Endothelial cell of umbilical vein (primary cell): ENCODE data around the gene HELQ. TPM values are rescaled to one million over a fixed set of nuclear protein-coding genes. Genes with fewer than 3 reads are reported as not detected.

ENCODE experiments used
- Bru-seq: library from RNA; stranded (reverse); fragments of 400-500 nt; gene quantifications from one replicate; lab custom pipeline; 2021; lab: Mats Ljungman, UMichigan
- BruChase-seq, 2 experiments: library from RNA; stranded (reverse); fragments of 400-500 nt; gene quantifications; one replicate each; lab custom pipeline; 2021; lab: Mats Ljungman, UMichigan
- BruUV-seq: library from RNA; stranded (reverse); fragments of 400-500 nt; replicated peaks from 2 replicates; lab custom pipeline; 2021; lab: Mats Ljungman, UMichigan
- CTCF ChIA-PET: fragments of 300-600, 350-600 bp; sonication (Branson Sonifier 250); formaldehyde crosslinking; loops from one replicate; lab custom pipeline; 2021; ENCODE audit warnings: antibody characterized with exemption, inconsistent platforms; lab: Charles Lee
- POLR2A ChIA-PET: fragments of 300-600, 350-600 bp; sonication (Branson Sonifier 250); formaldehyde crosslinking; loops from one replicate; lab custom pipeline; 2021; ENCODE audit warnings: antibody characterized with exemption, inconsistent platforms; lab: Charles Lee
- DNase-seq: peaks from one replicate; pipeline ENCODE4 v3.0.0-alpha.2; 2011; ENCODE audit warnings: low read depth, low spot score
- FAIRE-seq: peaks from 2 replicates; lab custom pipeline; 2011; peaks lifted over from hg19 to GRCh38; lab: Jason Lieb, UNC
- H2AFZ ChIP-seq: 2 replicates; pipeline ENCODE4 v1.6.0; 2012; ENCODE audit warnings: low read depth, low read length, control low read depth, inconsistent platforms
- H3K27ac ChIP-seq: 2 replicates; pipeline ENCODE4 v1.5.1; 2011; ENCODE audit warnings: low read depth, mild to moderate bottlenecking, control low read depth, low read length, moderate library complexity; ENCODE audit not compliant: insufficient read depth
- H3K27me3 ChIP-seq, 2 experiments: 2 replicates each; pipeline versions ENCODE4 v1.6.0 to v1.6.1; 2011; ENCODE audit warnings: low read length in 2 of 2, mixed read lengths in 1 of 2; ENCODE audit not compliant: control insufficient read depth in 2 of 2, insufficient read depth in 2 of 2
- H3K36me3 ChIP-seq, 2 experiments: 2 replicates in 1 of 2; 3 replicates in 1 of 2; pipeline ENCODE4 v1.5.1; 2011; ENCODE audit warnings: low read length in 2 of 2, mild to moderate bottlenecking in 1 of 2, moderate library complexity in 1 of 2; ENCODE audit not compliant: control insufficient read depth in 2 of 2, insufficient read depth in 2 of 2; ENCODE audit errors: extremely low read depth in 1 of 2
- H3K4me1 ChIP-seq: 3 replicates; pipeline ENCODE4 v1.5.1; 2011; ENCODE audit warnings: mild to moderate bottlenecking, low read length; ENCODE audit not compliant: control insufficient read depth, insufficient read depth; ENCODE audit errors: extremely low read depth
- H3K4me2 ChIP-seq: 2 replicates; pipeline ENCODE4 v1.6.1; 2011; ENCODE audit warnings: low read length, control low read depth, mixed read lengths; ENCODE audit not compliant: insufficient read depth
- H3K4me3 ChIP-seq, 3 experiments: fragments of 200-600 bp in 1 of 3; sonication (generic), shearing (Covaris generic) in 1 of 3; replicated peaks in 1 of 3; 2 replicates each; pipeline ENCODE4 v1.5.1; 2011 to 2016; ENCODE audit warnings: control low read depth in 3 of 3, low read length in 3 of 3, mild to moderate bottlenecking in 2 of 3, inconsistent platforms in 1 of 3, low read depth in 1 of 3, moderate library complexity in 1 of 3; ENCODE audit not compliant: insufficient read depth in 1 of 3
- H3K79me2 ChIP-seq: 2 replicates; pipeline ENCODE4 v1.6.0; 2012; ENCODE audit warnings: low read length, inconsistent platforms; ENCODE audit not compliant: control insufficient read depth, insufficient read depth
- H3K9ac ChIP-seq: replicated peaks from 2 replicates; pipeline ENCODE3; 2011; ENCODE audit warnings: low read length, control low read depth; ENCODE audit not compliant: insufficient read depth; ENCODE audit errors: extremely low read depth
- H3K9me1 ChIP-seq: replicated peaks from 3 replicates; pipeline ENCODE4 v1.6.0; 2011; ENCODE audit warnings: mild to moderate bottlenecking, low read length; ENCODE audit not compliant: control insufficient read depth, insufficient read depth; ENCODE audit errors: extremely low read depth
- H3K9me3 ChIP-seq: replicated peaks from 2 replicates; pipeline ENCODE4 v1.5.1; 2012; ENCODE audit warnings: low read length, inconsistent platforms; ENCODE audit not compliant: control insufficient read depth, insufficient read depth
- H4K20me1 ChIP-seq: replicated peaks from 2 replicates; pipeline ENCODE3; 2011; ENCODE audit warnings: mild to moderate bottlenecking, low read length; ENCODE audit not compliant: control insufficient read depth, insufficient read depth; ENCODE audit errors: extremely low read depth
- EZH2 ChIP-seq: IDR thresholded peaks from 2 replicates; pipeline ENCODE4 v1.6.1; 2012; ENCODE audit warnings: borderline replicate concordance, low read depth, mild to moderate bottlenecking, moderate library complexity, low read length, inconsistent platforms; ENCODE audit not compliant: severe bottlenecking
- FOS ChIP-seq: IDR thresholded peaks from 2 replicates; pipeline ENCODE4 v1.6.1; 2011; ENCODE audit warnings: mild to moderate bottlenecking, low read length, moderate library complexity, borderline replicate concordance; ENCODE audit not compliant: insufficient read depth
- GATA2 ChIP-seq: IDR thresholded peaks from 2 replicates; pipeline ENCODE4 v1.7.0; 2011; ENCODE audit warnings: low read depth, mild to moderate bottlenecking, moderate library complexity, mixed read lengths, low read length; ENCODE audit not compliant: insufficient read length, insufficient read depth
- JUN ChIP-seq: IDR thresholded peaks from 2 replicates; pipeline ENCODE4 v1.6.1; 2011; ENCODE audit warnings: borderline replicate concordance, low read depth; ENCODE audit not compliant: insufficient read length, insufficient read depth
- MYC ChIP-seq: IDR thresholded peaks from one replicate; pipeline ENCODE4 v1.6.1; 2011; ENCODE audit warnings: mild to moderate bottlenecking, low read depth, low read length
- POLR2A ChIP-seq: IDR thresholded peaks from 2 replicates; pipeline ENCODE4 v1.6.1; 2012; ENCODE audit warnings: low read depth, mild to moderate bottlenecking, control low read depth, low read length
- POLR2AphosphoS5 ChIP-seq: IDR thresholded peaks from 2 replicates; pipeline ENCODE4 v1.6.1; 2012; ENCODE audit warnings: low read depth, mild to moderate bottlenecking, control low read depth, low read length, moderate library complexity; ENCODE audit not compliant: insufficient read depth
- dilution Hi-C: fragments of 300-500 bp; cut with MboI; formaldehyde crosslinking; loops from one replicate; pipeline ENCODE4 v1.15.0; 2019; ENCODE audit warnings: low sequenced_read_pairs; ENCODE audit not compliant: extremely low pct_ligation_motif_present
- intact Hi-C: fragments of 100-400 bp; cut with micrococcal nuclease; formaldehyde crosslinking; loops from one replicate; pipeline ENCODE4 v1.10.0; 2022
- long read RNA-seq: library from polyadenylated mRNA; stranded (forward); transcript quantifications from one replicate; pipeline ENCODE4 v2.0.0, GENCODE V29; 2021
- polyA minus RNA-seq, 3 experiments: library from RNA; depleted of rRNA, polyadenylated mRNA; stranded (reverse); fragments of >200 nt; gene quantifications; 1 replicate in 1 of 3; 2 replicates in 2 of 3; pipeline ENCODE4 v1.2.3, GENCODE V29; 2011
- polyA plus RNA-seq, 4 experiments: library from polyadenylated mRNA; depleted of rRNA in 3 of 4; stranded (reverse) in 3 of 4; unstranded in 1 of 4; fragments of >200 nt; gene quantifications; 2 replicates each; pipeline versions ENCODE4 v1.2.1 to v1.2.3, GENCODE V29; 2011 to 2012; ENCODE audit warnings: missing spikeins in 1 of 4
- total RNA-seq: library from RNA; stranded (reverse); gene quantifications from 2 replicates; pipeline ENCODE4 v1.2.3, GENCODE V29; 2021
- TF ChIP-seq, protein P1 (sequence below), 2 donors: IDR thresholded peaks; 1 replicate in 1 of 2; 2 replicates in 1 of 2; pipeline ENCODE4 v1.5.1; 2011; ENCODE audit warnings: low read length in 2 of 2, mild to moderate bottlenecking in 2 of 2, moderate library complexity in 2 of 2, control low read depth in 1 of 2, inconsistent platforms in 1 of 2, low read depth in 1 of 2; ENCODE audit not compliant: insufficient read depth in 1 of 2; ENCODE audit errors: extremely low read depth in 1 of 2
- TF ChIP-seq, protein P2 (sequence below): IDR thresholded peaks from 2 replicates; pipeline ENCODE4 v1.6.1; 2011; ENCODE audit not compliant: insufficient read depth, insufficient read length

The HELQ gene, protein sequence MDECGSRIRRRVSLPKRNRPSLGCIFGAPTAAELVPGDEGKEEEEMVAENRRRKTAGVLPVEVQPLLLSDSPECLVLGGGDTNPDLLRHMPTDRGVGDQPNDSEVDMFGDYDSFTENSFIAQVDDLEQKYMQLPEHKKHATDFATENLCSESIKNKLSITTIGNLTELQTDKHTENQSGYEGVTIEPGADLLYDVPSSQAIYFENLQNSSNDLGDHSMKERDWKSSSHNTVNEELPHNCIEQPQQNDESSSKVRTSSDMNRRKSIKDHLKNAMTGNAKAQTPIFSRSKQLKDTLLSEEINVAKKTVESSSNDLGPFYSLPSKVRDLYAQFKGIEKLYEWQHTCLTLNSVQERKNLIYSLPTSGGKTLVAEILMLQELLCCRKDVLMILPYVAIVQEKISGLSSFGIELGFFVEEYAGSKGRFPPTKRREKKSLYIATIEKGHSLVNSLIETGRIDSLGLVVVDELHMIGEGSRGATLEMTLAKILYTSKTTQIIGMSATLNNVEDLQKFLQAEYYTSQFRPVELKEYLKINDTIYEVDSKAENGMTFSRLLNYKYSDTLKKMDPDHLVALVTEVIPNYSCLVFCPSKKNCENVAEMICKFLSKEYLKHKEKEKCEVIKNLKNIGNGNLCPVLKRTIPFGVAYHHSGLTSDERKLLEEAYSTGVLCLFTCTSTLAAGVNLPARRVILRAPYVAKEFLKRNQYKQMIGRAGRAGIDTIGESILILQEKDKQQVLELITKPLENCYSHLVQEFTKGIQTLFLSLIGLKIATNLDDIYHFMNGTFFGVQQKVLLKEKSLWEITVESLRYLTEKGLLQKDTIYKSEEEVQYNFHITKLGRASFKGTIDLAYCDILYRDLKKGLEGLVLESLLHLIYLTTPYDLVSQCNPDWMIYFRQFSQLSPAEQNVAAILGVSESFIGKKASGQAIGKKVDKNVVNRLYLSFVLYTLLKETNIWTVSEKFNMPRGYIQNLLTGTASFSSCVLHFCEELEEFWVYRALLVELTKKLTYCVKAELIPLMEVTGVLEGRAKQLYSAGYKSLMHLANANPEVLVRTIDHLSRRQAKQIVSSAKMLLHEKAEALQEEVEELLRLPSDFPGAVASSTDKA
- total RNA-seq, result 11.0 and 11.1 TPM in 2 replicates
- 6.9 and 8.7 TPM in 2 replicates for polyA plus RNA-seq
- 9.5 and 9.7 TPM in 2 replicates for polyA plus RNA-seq (2011; cell fraction: cytosol; rRNA removed)
- polyA plus RNA-seq (2011; cell fraction: nucleus; rRNA removed), result 13.3 and 16.7 TPM in 2 replicates
- 5.5 and 7.9 TPM in 2 replicates for polyA plus RNA-seq (2012)
- polyA minus RNA-seq, result 18.6 and 20.1 TPM in 2 replicates
- polyA minus RNA-seq (2011; cell fraction: cytosol; rRNA and poly(A)+ RNA removed), result 4.5 TPM
- polyA minus RNA-seq (2011; cell fraction: nucleus; rRNA and poly(A)+ RNA removed), result 20.1 and 27.2 TPM in 2 replicates
- Bru-seq, nascent RNA, result percentile 60 among the genes with signal in this experiment
- percentile 55 among the genes with signal in this experiment for BruChase-seq, experiment 1, labeled RNA remaining after a 6-hour chase
- BruChase-seq, experiment 2, labeled RNA remaining after a 2-hour chase, result percentile 57 among the genes with signal in this experiment
- long read RNA-seq, partial matches to known transcripts, result 4 of 14 reads
- long read RNA-seq, other reads (novel, unspliced or antisense), result 2 of 14 reads

DNA sequence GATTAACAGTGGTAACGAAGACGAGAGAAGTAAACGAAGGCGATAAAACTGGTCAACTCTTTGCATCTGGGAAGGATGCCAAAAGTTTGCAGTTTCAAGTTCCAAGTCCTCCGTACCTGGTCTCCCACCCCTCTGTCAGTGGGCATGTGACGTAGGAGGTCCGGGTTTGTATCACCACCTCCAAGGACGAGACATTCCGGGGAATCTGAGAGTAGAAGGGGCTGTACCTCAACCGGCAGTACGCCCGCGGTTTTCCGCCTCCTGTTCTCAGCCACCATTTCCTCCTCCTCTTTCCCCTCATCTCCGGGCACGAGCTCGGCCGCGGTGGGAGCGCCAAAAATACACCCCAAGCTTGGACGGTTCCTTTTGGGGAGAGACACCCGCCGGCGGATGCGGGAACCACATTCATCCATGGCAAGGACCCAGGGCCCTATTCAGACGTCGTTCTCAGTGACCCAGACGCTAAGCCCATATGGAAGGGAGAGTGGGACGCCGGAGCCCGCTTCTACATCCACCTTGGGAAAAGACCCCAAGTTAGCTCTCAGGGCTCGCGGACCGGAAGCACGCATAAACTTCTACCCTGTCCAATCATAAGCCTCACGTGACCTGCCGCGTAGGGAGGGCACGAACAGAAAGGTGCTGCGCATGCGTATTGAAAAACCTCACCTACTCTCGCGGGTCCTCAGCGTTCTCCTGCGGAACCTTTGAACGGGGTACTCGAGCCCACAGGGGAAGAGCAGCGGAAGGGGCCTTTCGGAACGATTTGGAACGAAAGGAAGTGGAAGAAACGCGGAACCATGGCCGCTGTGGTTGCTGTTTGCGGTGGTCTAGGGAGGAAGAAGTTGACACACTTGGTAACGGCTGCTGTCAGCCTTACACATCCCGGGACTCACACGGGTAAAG is at the start of gene HELQ, which contains the start of gene MRPS18C:
TSS of gene HELQ (minus strand) at position 543 of the 903 bp plus-strand sequence. CDS start at position 413, 130 bp downstream.
TSS of gene MRPS18C (plus strand) at position 778 of the 903 bp plus-strand sequence. CDS start at position 798, 20 bp downstream.
- H3K4me2 ChIP-seq, result peak within 1 kb of the TSS; percentile 97
- ChIA-PET CTCF (interaction anchor here (0.5 to 4.6 kb wide), 5 partner anchors 11 to 174 kb away, joined by 3 to 37 read pairs (median 11); partner anchors contain the start of gene COQ2), POLR2A (interaction anchor here (0.6 to 1.1 kb wide), 2 partner anchors 171 to 173 kb away, joined by 3 read pairs; partner anchors contain the start of gene COQ2)
- DNase-seq (peak; percentile 99), FAIRE-seq (peak; percentile 93)
- peak within 1 kb of the TSS; percentile 89 for H2AFZ ChIP-seq
- intact Hi-C loops (loop anchor here (1.0 to 10.0 kb wide), 7 partner anchors 30 to 557 kb away; partner anchors contain the start of genes ABRAXAS1, COPS4 and COQ2), dilution Hi-C loops (no loop called here)
- H3K27ac ChIP-seq, result peak within 1 kb of the TSS; percentile 88
- no peaks in the 10 kb centered on the region for H4K20me1 ChIP-seq
- H3K9ac ChIP-seq, result peak within 1 kb of the TSS; percentile 96
- peaks cover 2 to 10% of the 10 kb centered on the region in 2 experiments for H3K36me3 ChIP-seq
- TSS peak; percentile 75 for BruUV-seq
- no peaks in the 10 kb centered on the region for H3K9me1 ChIP-seq
- no peaks in the 10 kb centered on the region for H3K27me3 ChIP-seq
- no peaks in the 10 kb centered on the region for H3K9me3 ChIP-seq
- H3K4me3 ChIP-seq, result peak within 1 kb of the TSS; percentile 59 to 94 (median 75)
- peaks cover 45% of the 10 kb centered on the region for H3K79me2 ChIP-seq
- H3K4me1 ChIP-seq, result peaks cover 20% of the 10 kb centered on the region
- TF ChIP-seq JUN (no peak), EZH2 (no peak), MYC (no peak), FOS (no peak), POLR2A (peak; percentile 93), GATA2 (no peak), POLR2AphosphoS5 (peak; percentile 86)
- TF ChIP-seq, protein P1, sequence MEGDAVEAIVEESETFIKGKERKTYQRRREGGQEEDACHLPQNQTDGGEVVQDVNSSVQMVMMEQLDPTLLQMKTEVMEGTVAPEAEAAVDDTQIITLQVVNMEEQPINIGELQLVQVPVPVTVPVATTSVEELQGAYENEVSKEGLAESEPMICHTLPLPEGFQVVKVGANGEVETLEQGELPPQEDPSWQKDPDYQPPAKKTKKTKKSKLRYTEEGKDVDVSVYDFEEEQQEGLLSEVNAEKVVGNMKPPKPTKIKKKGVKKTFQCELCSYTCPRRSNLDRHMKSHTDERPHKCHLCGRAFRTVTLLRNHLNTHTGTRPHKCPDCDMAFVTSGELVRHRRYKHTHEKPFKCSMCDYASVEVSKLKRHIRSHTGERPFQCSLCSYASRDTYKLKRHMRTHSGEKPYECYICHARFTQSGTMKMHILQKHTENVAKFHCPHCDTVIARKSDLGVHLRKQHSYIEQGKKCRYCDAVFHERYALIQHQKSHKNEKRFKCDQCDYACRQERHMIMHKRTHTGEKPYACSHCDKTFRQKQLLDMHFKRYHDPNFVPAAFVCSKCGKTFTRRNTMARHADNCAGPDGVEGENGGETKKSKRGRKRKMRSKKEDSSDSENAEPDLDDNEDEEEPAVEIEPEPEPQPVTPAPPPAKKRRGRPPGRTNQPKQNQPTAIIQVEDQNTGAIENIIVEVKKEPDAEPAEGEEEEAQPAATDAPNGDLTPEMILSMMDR (IDR thresholded peaks at IDR 0.05; ENCODE audit: extremely low read depth in 1 of 2, insufficient read depth in 1 of 2, low read depth in 1 of 2, low read length in 2 of 2), result no peak
- TF ChIP-seq, protein P2, sequence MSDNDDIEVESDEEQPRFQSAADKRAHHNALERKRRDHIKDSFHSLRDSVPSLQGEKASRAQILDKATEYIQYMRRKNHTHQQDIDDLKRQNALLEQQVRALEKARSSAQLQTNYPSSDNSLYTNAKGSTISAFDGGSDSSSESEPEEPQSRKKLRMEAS, result peak; percentile 100
